Prostate gland (tissue), 2 donors: Measurements from ENCODE around the gene ICAM4. TPM values are rescaled to one million over a fixed set of nuclear protein-coding genes. Genes with fewer than 3 reads are reported as not detected.

Source experiments
- DNase-seq: peaks from one replicate; pipeline ENCODE4 v3.0.0-alpha.2; 2019; ENCODE audit warnings: low spot score
- H3K27ac ChIP-seq, 2 donors: fragments of 200-600 bp; sonication (generic); 2 replicates each; pipeline ENCODE4 v1.5.1; 2017 to 2019
- H3K27me3 ChIP-seq: fragments of 200-600 bp; sonication (generic); replicated peaks from 2 replicates; pipeline ENCODE4 v1.5.1; 2019; ENCODE audit not compliant: insufficient read depth
- H3K36me3 ChIP-seq, 2 donors: fragments of 200-600 bp; sonication (generic); 1 replicate in 1 of 2; 2 replicates in 1 of 2; pipeline versions ENCODE4 v1.5.1 to v1.8.1; 2017 to 2019
- H3K4me1 ChIP-seq: fragments of 200-600 bp; sonication (generic); replicated peaks from 2 replicates; pipeline ENCODE4 v1.5.1; 2019
- H3K4me3 ChIP-seq, 2 donors: fragments of 200-600 bp; sonication (generic); 2 replicates each; pipeline ENCODE4 v1.5.1; 2017 to 2019
- H3K9me3 ChIP-seq: fragments of 200-600 bp; sonication (generic); 2 replicates; pipeline ENCODE4 v1.5.1; 2017
- POLR2A ChIP-seq: fragments of 450-650 bp; IDR thresholded peaks from one replicate; pipeline ENCODE4 v1.6.1; 2016; ENCODE audit warnings: antibody characterized with exemption, mild to moderate bottlenecking
- POLR2AphosphoS5 ChIP-seq: sonication (generic); formaldehyde crosslinking; IDR thresholded peaks from one replicate; pipeline ENCODE4 v1.6.1; 2017; ENCODE audit warnings: antibody characterized with exemption
- WGBS: methylation state at CpG from one replicate; pipeline ENCODE4 v1.1.5; 2018; 5-methylcytosine and 5-hydroxymethylcytosine counted together
- intact Hi-C: fragments of 100-400 bp; cut with DNase I; formaldehyde crosslinking; loops from one replicate; pipeline ENCODE4 v1.14.2; 2022
- total RNA-seq, 2 donors: library from RNA; depleted of rRNA; stranded (reverse); fragments of >200 nt; gene quantifications; one replicate each; pipeline ENCODE4 v1.1.0, GENCODE V29; 2016
- TF ChIP-seq, protein P1 (sequence below), 4 experiments: fragments of 200-600 bp in 2 of 4; fragments of 450-650 bp in 2 of 4; sonication (generic) in 2 of 4; IDR thresholded peaks; 1 replicate in 3 of 4; 2 replicates in 1 of 4; pipeline ENCODE4 v1.5.1; 2016 to 2019; ENCODE audit warnings: antibody characterized with exemption in 4 of 4, mild to moderate bottlenecking in 2 of 4, moderate library complexity in 2 of 4

The ICAM4 gene
- total RNA-seq, 2 donors from 2014 or later: 1.0 TPM; not detected in 1

- WGBS: 6% methylated on average over 59 of the region's 59 CpGs
- Histone ChIP-seq H3K4me1 (no peaks in the 10 kb centered on the region), H3K9me3 (no peaks in the 10 kb centered on the region), H3K4me3 (peak overlapping the region; percentile 19 to 28), H3K27ac (peak overlapping the region; percentile 47 to 52), H3K36me3 (no peaks in the 10 kb centered on the region), H3K27me3 (no peaks in the 10 kb centered on the region)
- peak; percentile 76 for DNase-seq
- intact Hi-C loops: loop anchor here (2.0 to 5.0 kb wide), 2 partner anchors 43 to 119 kb away; no protein-coding TSS in a partner anchor
- TF ChIP-seq POLR2A: no peak
- TF ChIP-seq POLR2AphosphoS5: peak; percentile 51
- TF ChIP-seq, protein P1, sequence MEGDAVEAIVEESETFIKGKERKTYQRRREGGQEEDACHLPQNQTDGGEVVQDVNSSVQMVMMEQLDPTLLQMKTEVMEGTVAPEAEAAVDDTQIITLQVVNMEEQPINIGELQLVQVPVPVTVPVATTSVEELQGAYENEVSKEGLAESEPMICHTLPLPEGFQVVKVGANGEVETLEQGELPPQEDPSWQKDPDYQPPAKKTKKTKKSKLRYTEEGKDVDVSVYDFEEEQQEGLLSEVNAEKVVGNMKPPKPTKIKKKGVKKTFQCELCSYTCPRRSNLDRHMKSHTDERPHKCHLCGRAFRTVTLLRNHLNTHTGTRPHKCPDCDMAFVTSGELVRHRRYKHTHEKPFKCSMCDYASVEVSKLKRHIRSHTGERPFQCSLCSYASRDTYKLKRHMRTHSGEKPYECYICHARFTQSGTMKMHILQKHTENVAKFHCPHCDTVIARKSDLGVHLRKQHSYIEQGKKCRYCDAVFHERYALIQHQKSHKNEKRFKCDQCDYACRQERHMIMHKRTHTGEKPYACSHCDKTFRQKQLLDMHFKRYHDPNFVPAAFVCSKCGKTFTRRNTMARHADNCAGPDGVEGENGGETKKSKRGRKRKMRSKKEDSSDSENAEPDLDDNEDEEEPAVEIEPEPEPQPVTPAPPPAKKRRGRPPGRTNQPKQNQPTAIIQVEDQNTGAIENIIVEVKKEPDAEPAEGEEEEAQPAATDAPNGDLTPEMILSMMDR (IDR thresholded peaks at IDR 0.05): peak; percentile 83 to 97 (median 90)
These were observed 17.2 kb upstream of the ICAM4 start for GRCh38 chr19:10269333-10270179.

- DNase-seq: no peak
- Histone ChIP-seq H3K9me3 (no peaks in the 10 kb centered on the region), H3K27me3 (no peaks in the 10 kb centered on the region), H3K4me1 (no peaks in the 10 kb centered on the region), H3K36me3 (no peaks in the 10 kb centered on the region), H3K4me3 (peak overlapping the region; percentile 19 to 28), H3K27ac (peak overlapping the region; percentile 47 to 52)
- WGBS: 7% methylated on average over 37 of the region's 37 CpGs
- TF ChIP-seq POLR2AphosphoS5: no peak
- TF ChIP-seq, protein P1 (IDR thresholded peaks at IDR 0.05): no peak
- no peak for TF ChIP-seq POLR2A
- intact Hi-C loops: loop anchor here (2.0 to 5.0 kb wide), 2 partner anchors 42 to 119 kb away; no protein-coding TSS in a partner anchor
These were observed 16.6 kb upstream of the ICAM4 start for GRCh38 chr19:10270180-10270615.

DNA sequence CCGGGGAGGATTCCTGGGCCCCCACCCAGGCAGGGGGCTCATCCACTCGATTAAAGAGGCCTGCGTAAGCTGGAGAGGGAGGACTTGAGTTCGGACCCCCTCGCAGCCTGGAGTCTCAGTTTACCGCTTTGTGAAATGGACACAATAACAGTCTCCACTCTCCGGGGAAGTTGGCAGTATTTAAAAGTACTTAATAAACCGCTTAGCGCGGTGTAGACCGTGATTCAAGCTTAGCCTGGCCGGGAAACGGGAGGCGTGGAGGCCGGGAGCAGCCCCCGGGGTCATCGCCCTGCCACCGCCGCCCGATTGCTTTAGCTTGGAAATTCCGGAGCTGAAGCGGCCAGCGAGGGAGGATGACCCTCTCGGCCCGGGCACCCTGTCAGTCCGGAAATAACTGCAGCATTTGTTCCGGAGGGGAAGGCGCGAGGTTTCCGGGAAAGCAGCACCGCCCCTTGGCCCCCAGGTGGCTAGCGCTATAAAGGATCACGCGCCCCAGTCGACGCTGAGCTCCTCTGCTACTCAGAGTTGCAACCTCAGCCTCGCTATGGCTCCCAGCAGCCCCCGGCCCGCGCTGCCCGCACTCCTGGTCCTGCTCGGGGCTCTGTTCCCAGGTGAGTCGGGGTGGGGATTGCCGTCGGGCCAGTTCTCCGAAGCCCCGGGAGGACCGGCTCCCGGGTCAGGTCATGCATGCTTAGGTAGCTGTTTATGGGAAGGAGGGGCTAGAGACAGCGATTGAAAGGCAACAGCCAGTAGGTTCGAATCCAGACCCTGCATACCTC, 15.9 kb upstream of the ICAM4 start, which contains the start of gene ICAM1:
Gene ICAM1 (plus strand): TSS at position 505 of the 779 bp plus-strand sequence. CDS start 40 bp downstream, at position 545.
- intact Hi-C loops: loop anchor here (2.0 to 5.0 kb wide), 2 partner anchors 41 to 118 kb away; no protein-coding TSS in a partner anchor
- peak within 1 kb of the TSS; percentile 47 to 52 for H3K27ac ChIP-seq
- TF ChIP-seq, protein P1 (IDR thresholded peaks at IDR 0.05): peak in 1 of 4 experiments; percentile 38
- TF ChIP-seq POLR2AphosphoS5 (peak; percentile 73), POLR2A (peak; percentile 60)
- no peaks in the 10 kb centered on the region for H3K36me3 ChIP-seq
- no peaks in the 10 kb centered on the region for H3K27me3 ChIP-seq
- H3K4me3 ChIP-seq: peak within 1 kb of the TSS; percentile 19 to 28
- WGBS: 2% methylated on average over 49 of the region's 51 CpGs
- H3K9me3 ChIP-seq: no peaks in the 10 kb centered on the region
- H3K4me1 ChIP-seq: no peaks in the 10 kb centered on the region
- DNase-seq: peak; percentile 54

DNA sequence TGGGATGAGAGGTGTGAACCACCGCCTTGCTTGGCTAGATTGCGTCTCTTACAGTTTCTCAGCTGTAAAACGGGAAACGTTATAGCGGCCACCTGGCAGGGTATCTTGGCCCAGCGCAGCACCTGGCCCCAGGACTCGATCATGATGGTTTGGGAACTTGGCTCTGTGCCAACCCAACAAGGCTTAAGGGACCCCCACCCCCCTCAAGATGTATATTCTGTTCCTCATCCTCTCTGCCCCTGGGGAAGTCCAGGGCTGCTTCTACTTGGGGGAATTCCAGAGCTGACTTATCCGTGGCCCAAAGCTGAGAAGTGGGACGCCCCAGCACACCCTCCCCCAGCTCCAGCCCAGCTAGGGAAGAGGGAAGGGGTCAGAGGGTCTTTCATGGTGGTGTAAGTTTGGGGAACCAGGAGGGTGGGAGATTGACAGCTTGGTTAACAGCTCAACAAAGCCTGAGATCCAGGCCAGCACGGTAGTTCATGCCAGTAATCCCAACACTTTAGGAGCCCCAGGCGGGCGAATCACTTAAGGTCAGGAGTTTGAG, 15.1 kb upstream of the ICAM4 start:
- H3K36me3 ChIP-seq: no peaks in the 10 kb centered on the region
- H3K4me1 ChIP-seq: no peaks in the 10 kb centered on the region
- no peaks in the 10 kb centered on the region for H3K27me3 ChIP-seq
- H3K9me3 ChIP-seq: no peaks in the 10 kb centered on the region
- peak overlapping the region in 1 of 2 donors; percentile 52 for H3K27ac ChIP-seq
- DNase-seq: no peak
- intact Hi-C loops: loop anchor here (2.0 to 5.0 kb wide), 2 partner anchors 41 to 117 kb away; no protein-coding TSS in a partner anchor
- TF ChIP-seq, protein P1 (IDR thresholded peaks at IDR 0.05): no peak
- no peak for TF ChIP-seq POLR2AphosphoS5
- no peak for TF ChIP-seq POLR2A
- peak overlapping the region; percentile 19 to 28 for H3K4me3 ChIP-seq
- 38% methylated on average over 12 of the region's 12 CpGs for WGBS
